GM12891 (cell line): ENCODE measurements around the gene UNC5C.

Experiments used
- DNase-seq: peaks from one replicate; pipeline ENCODE4 v3.0.0; 2011; ENCODE audit warnings: low spot score; ENCODE audit not compliant: insufficient read length
- FAIRE-seq: peaks from 2 replicates; lab custom pipeline; 2011; peaks lifted over from hg19 to GRCh38; lab: Jason Lieb, UNC
- PAX5 ChIP-seq: IDR thresholded peaks from 2 replicates; pipeline ENCODE4 v1.6.1; 2011; ENCODE audit warnings: low read length, moderate library complexity, mild to moderate bottlenecking; ENCODE audit not compliant: insufficient read depth, severe bottlenecking
- POLR2A ChIP-seq: IDR thresholded peaks from 2 replicates; pipeline ENCODE4 v1.6.1; 2011; ENCODE audit warnings: low read depth, low read length, control low read depth
- POLR2AphosphoS5 ChIP-seq: IDR thresholded peaks from 2 replicates; pipeline ENCODE4 v1.6.1; 2011; ENCODE audit warnings: low read depth, low read length, control low read depth
- POU2F2 ChIP-seq: IDR thresholded peaks from 2 replicates; pipeline ENCODE4 v1.6.1; 2011; ENCODE audit warnings: low read depth, mild to moderate bottlenecking, control low read depth, low read length, moderate library complexity
- SPI1 ChIP-seq: IDR thresholded peaks from 2 replicates; pipeline ENCODE4 v1.6.1; 2011; ENCODE audit warnings: low read depth, low read length, control low read depth
- TAF1 ChIP-seq: IDR thresholded peaks from 2 replicates; pipeline ENCODE4 v1.6.1; 2011; ENCODE audit warnings: low read depth, low read length, control low read depth

Gene UNC5C

GRCh38 chr4:95524729-95525128, 24.0 kb downstream of the UNC5C start:
- TF ChIP-seq PAX5 (no peak), SPI1 (0 out of 2 replicates have a peak, but pooled peaks have one; percentile 29), POU2F2 (no peak), POLR2AphosphoS5 (no peak), TAF1 (no peak)
- FAIRE-seq (no peak), DNase-seq (no peak)

GRCh38 chr4:95524184-95524583, 24.6 kb downstream of the UNC5C start:
- no peak for TF ChIP-seq POLR2AphosphoS5
- no peak for DNase-seq
- FAIRE-seq: no peak

- no peak for TF ChIP-seq POLR2A
- no peak for TF ChIP-seq SPI1
- TF ChIP-seq PAX5: no peak
- no peak for TF ChIP-seq POU2F2
- TF ChIP-seq TAF1: no peak
- no peak for TF ChIP-seq POLR2AphosphoS5
- DNase-seq (no peak), FAIRE-seq (no peak)
Observed at GRCh38 chr4:95522682-95523530, 25.9 kb downstream of the UNC5C start.

GRCh38 chr4:95517576-95518345, 31.0 kb downstream of the UNC5C start:
- DNase-seq (no peak), FAIRE-seq (no peak)
- TF ChIP-seq PAX5: no peak
- no peak for TF ChIP-seq POLR2AphosphoS5
- no peak for TF ChIP-seq TAF1
- TF ChIP-seq SPI1: no peak
- no peak for TF ChIP-seq POLR2A
- TF ChIP-seq POU2F2: no peak

- DNase-seq: no peak
Observed at GRCh38 chr4:95516528-95517017, 32.2 kb downstream of the UNC5C start.

GRCh38 chr4:95515589-95515988, 33.2 kb downstream of the UNC5C start:
- TF ChIP-seq POU2F2 (no peak), POLR2AphosphoS5 (no peak), TAF1 (no peak), POLR2A (no peak), PAX5 (no peak), SPI1 (no peak)
- FAIRE-seq: no peak
- no peak for DNase-seq

More at GRCh38 chr4:95516528-95517017, 32.2 kb downstream of the UNC5C start:
- TF ChIP-seq POLR2A (no peak), POLR2AphosphoS5 (no peak), TAF1 (no peak), SPI1 (no peak), PAX5 (no peak), POU2F2 (no peak)
- no peak for FAIRE-seq

GRCh38 chr4:95513022-95513421, 35.8 kb downstream of the UNC5C start:
- DNase-seq: no peak
- TF ChIP-seq POU2F2 (no peak), PAX5 (no peak), POLR2AphosphoS5 (no peak), TAF1 (no peak), POLR2A (no peak), SPI1 (no peak)
- no peak for FAIRE-seq

- no peak for TF ChIP-seq TAF1
- TF ChIP-seq POLR2AphosphoS5: no peak
- TF ChIP-seq POLR2A: no peak
- no peak for TF ChIP-seq PAX5
- no peak for TF ChIP-seq SPI1
- no peak for TF ChIP-seq POU2F2
- DNase-seq (no peak), FAIRE-seq (no peak)
Observed at GRCh38 chr4:95511477-95511876, 37.3 kb downstream of the UNC5C start.

GRCh38 chr4:95510877-95511276, 37.9 kb downstream of the UNC5C start:
- TF ChIP-seq TAF1 (no peak), POU2F2 (no peak), POLR2A (no peak), POLR2AphosphoS5 (no peak), SPI1 (no peak), PAX5 (no peak)
- DNase-seq: no peak
- no peak for FAIRE-seq

- TF ChIP-seq POLR2A: no peak
- TF ChIP-seq POU2F2: no peak
- TF ChIP-seq SPI1: no peak
- no peak for TF ChIP-seq PAX5
- TF ChIP-seq TAF1: no peak
- no peak for TF ChIP-seq POLR2AphosphoS5
- no peak for FAIRE-seq
- DNase-seq: no peak
Observed at GRCh38 chr4:95510145-95510544, 38.6 kb downstream of the UNC5C start.
